AG04449 (cell line): Measurements from ENCODE around the gene LTB4R2.

Experiments used
- CTCF ChIA-PET: fragments of 350-600 bp; formaldehyde crosslinking; extraction: SDS; loops from one replicate; lab custom pipeline; 2021; ENCODE audit warnings: antibody characterized with exemption; lab: Yijun Ruan, JAX
- POLR2A ChIA-PET: fragments of 400-600, 350-600 bp; formaldehyde crosslinking; extraction: SDS; loops from one replicate; lab custom pipeline; 2020; ENCODE audit warnings: antibody characterized with exemption, inconsistent platforms; lab: Yijun Ruan, JAX
- DNase-seq: peaks from one replicate; pipeline ENCODE4 v3.0.0-alpha.2; 2010; ENCODE audit warnings: low read depth, low spot score
- H3K4me3 ChIP-seq: 2 replicates; pipeline ENCODE4 v1.5.1; 2011; ENCODE audit warnings: low read depth, mild to moderate bottlenecking, control low read depth, low read length
- CTCF ChIP-seq: IDR thresholded peaks from one replicate; pipeline ENCODE4 v1.5.1; 2011; ENCODE audit warnings: mild to moderate bottlenecking, moderate library complexity, low read length, control low read depth, inconsistent platforms; ENCODE audit not compliant: insufficient read depth; ENCODE audit errors: missing control alignments

The LTB4R2 gene

GRCh38 chr14:24313913-24314312 is 4.0 kb downstream of the LTB4R2 start:
- ChIA-PET CTCF (interaction anchor here (18.8 to 37.5 kb wide), 3 partner anchors 9 to 119 kb away, joined by 380 to 688 read pairs (median 688); partner anchors contain the start of genes ADCY4, CBLN3, CIDEB and DHRS1), POLR2A (interaction anchor here (1.0 kb wide), 1 partner anchor 72 kb away, joined by 3 read pairs; the partner anchor contains the start of gene TINF2)
- DNase-seq, result no peak
- no peak overlapping the region for H3K4me3 ChIP-seq
- no peak for TF ChIP-seq CTCF

GRCh38 chr14:24314377-24315193 is 4.6 kb downstream of the LTB4R2 start:
- CTCF ChIA-PET, result interaction anchor here (18.8 to 37.5 kb wide), 3 partner anchors 8 to 118 kb away, joined by 380 to 688 read pairs (median 688); partner anchors contain the start of genes ADCY4, CBLN3, CIDEB and DHRS1

GRCh38 chr14:24315243-24315806 is 5.4 kb downstream of the LTB4R2 start:
- TF ChIP-seq CTCF, result no peak
- no peak for DNase-seq
- ChIA-PET CTCF (interaction anchor here (10.6 to 37.5 kb wide), 4 partner anchors 11 to 118 kb away, joined by 114 to 1633 read pairs (median 534); partner anchors contain the start of genes ADCY4, CBLN3, CIDEB and DHRS1), POLR2A (no interaction called here)
- H3K4me3 ChIP-seq, result no peak overlapping the region

More at GRCh38 chr14:24314377-24315193, 4.6 kb downstream of the LTB4R2 start:
- POLR2A ChIA-PET, result interaction anchor here (1.0 kb wide), 1 partner anchor 72 kb away, joined by 3 read pairs; the partner anchor contains the start of gene TINF2
- no peak overlapping the region for H3K4me3 ChIP-seq
- TF ChIP-seq CTCF, result no peak
- no peak for DNase-seq

GRCh38 chr14:24315807-24316596 is 6.1 kb downstream of the LTB4R2 start:
- TF ChIP-seq CTCF, result peak; percentile 10
- CTCF ChIA-PET, result interaction anchor here (1.1 to 37.5 kb wide), 6 partner anchors 9 to 111 kb away, joined by 3 to 1633 read pairs (median 60); partner anchors contain the start of genes ADCY4, CBLN3, CIDEB and DHRS1
- no peak overlapping the region for H3K4me3 ChIP-seq
- POLR2A ChIA-PET, result no interaction called here
- no peak for DNase-seq

- no peak overlapping the region for H3K4me3 ChIP-seq
- ChIA-PET CTCF (interaction anchor here (0.8 to 37.5 kb wide), 7 partner anchors 8 to 225 kb away, joined by 3 to 1633 read pairs (median 6); partner anchors contain the start of genes ADCY4, CBLN3, CIDEB and DHRS1), POLR2A (no interaction called here)
- no peak for TF ChIP-seq CTCF
- no peak for DNase-seq
Observed at GRCh38 chr14:24316597-24316950, 6.6 kb downstream of the LTB4R2 start.
